HT-29 (cell line): ENCODE measurements around the gene TRAPPC2. TPM values are rescaled to one million over a fixed set of nuclear protein-coding genes. Genes with fewer than 3 reads are reported as not detected.
"Not testable (repeated sequence)": the region's sequence is repeated elsewhere in the genome, so short reads cannot be mapped to it uniquely, and the experiment has no call there.

ENCODE experiments used
- DNase-seq: peaks from one replicate; pipeline ENCODE4 v3.0.0-alpha.2; 2015; ENCODE audit warnings: low spot score
- total RNA-seq: library from RNA; depleted of rRNA; stranded (reverse); fragments of >200 nt; shearing (Covaris generic); gene quantifications from 2 replicates; pipeline ENCODE4 v1.2.3, GENCODE V29; 2014

Gene TRAPPC2
- total RNA-seq, 1 experiment from 2014 or later = 8.9 TPM

GRCh38 chrX:13699183-13699826 lies 35.1 kb downstream of the TRAPPC2 start:
- no peak for DNase-seq

DNA sequence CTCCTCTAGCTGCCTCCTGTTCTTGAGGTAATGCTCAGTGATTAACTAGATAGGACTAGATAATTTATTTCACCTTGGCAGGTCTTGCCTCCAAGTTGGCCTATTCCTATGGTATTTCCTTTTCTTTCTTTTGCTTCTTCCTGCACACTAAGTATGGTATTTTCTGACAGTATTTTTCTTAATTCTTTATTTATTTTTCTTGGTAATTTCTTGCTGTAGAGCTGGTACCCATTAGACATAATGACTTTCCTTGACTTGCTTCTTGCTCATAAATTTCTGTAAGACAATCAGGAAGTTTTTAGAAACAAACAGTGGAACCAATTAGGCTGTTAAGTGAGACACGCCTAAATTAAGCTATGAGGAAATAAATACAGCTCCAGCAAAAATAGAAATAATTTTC lies 36.0 kb downstream of the TRAPPC2 start:
- DNase-seq = no peak

GRCh38 chrX:13697976-13698375 lies 36.4 kb downstream of the TRAPPC2 start:
- no peak for DNase-seq

GRCh38 chrX:13697455-13697854 lies 37.0 kb downstream of the TRAPPC2 start:
- DNase-seq = no peak

GRCh38 chrX:13695601-13696115 lies 38.8 kb downstream of the TRAPPC2 start:
- no peak for DNase-seq

GRCh38 chrX:13694983-13695382 lies 39.4 kb downstream of the TRAPPC2 start:
- no peak for DNase-seq

DNA sequence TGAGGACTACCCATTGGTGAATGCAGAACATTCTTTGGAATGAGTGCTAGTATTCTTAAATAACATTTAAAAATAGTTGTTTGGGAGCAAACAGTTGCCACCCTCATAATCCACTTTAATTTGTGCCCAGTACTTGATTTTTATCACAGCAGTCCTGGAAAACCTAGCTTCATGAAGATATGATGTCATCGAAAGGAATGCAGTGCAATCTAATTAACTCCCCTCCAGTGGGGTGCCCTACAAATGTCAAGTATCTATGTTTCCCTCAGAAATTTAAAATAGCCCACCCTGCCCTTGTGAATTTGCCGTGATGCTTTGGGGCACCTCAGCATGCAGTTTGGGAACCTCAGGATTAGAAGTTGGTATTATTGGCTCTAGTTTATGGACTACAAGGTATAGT lies 40.1 kb downstream of the TRAPPC2 start:
- no peak for DNase-seq

DNA sequence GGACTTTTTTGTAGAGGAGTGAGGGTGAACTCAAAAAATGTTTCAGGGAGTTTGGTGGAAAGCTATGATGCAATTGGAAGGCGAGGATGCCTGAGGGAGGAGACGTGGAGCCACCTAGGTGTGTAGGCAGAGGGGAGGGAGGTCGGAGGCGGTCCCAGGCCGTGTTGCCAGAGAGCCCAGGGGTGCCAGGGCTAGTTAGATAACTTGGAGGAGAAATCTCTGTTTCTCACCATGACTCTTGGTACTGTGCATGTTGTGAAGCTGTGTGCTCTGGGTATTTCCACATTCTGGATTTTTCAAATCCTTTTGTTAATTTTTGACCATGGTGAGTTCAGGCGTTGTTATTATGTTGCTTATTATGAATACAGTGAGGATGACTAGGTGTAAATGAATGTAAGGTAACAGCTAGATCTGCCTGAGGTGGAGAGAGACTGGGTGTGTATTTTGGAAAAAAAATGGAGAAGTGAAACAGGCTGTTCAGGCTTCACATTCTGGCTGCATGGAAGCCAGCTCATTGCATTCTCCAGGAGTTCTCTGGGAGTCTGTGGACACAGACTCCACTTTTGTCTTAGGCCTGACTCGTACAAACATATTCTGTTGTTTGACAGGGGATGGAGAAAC lies 41.0 kb downstream of the TRAPPC2 start:
- no peak for DNase-seq

GRCh38 chrX:13692771-13693231 lies 41.6 kb downstream of the TRAPPC2 start:
- DNase-seq = no peak

DNA sequence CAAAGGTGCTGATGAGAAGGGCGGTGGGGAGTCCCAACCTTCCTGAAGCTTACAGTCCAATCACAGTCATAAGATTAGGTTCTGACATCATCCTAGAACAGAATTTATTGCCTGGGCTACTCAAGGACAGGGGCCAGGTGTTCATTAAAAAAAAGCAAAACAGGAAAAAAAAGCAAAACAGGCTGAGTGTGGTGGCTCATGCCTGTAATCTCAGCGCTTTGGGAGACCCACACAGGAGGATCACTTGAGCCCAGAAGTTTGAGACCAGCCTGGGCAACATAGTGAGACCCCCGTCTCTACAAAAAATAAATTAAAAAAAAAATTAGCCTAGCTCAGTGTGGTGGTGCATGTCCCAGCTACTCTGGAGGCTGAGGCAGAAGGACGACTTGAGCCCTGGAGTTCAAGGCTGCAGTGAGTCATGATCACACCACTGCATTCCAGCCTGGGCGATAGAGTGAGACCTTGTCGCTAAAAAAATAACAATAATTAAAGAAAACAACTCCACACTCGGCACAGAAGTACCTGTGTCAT lies 42.5 kb downstream of the TRAPPC2 start:
- DNase-seq = no peak

DNA sequence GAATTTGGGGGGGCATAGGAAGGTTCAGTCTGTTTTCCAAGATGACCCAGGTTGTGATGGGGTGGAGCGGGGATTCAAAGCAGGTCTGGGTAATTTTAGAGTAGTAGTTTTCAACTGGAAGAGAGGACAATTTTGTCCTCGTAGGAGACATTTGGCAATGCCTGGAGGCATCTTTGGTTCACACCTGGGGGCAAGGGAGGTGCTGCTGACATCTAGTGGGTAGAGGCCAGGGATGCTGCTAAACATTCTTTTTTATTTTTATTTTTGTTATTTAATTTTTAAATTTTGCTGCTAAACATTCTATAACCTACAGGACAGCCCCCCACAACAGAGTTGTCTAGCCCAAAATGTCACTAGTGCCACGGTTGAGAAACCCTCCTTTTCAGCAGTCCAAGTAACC lies 43.6 kb downstream of the TRAPPC2 start:
- peak; percentile 20 for DNase-seq

- no peak for DNase-seq
These were observed 44.6 kb downstream of the TRAPPC2 start for GRCh38 chrX:13689741-13690211.

DNA sequence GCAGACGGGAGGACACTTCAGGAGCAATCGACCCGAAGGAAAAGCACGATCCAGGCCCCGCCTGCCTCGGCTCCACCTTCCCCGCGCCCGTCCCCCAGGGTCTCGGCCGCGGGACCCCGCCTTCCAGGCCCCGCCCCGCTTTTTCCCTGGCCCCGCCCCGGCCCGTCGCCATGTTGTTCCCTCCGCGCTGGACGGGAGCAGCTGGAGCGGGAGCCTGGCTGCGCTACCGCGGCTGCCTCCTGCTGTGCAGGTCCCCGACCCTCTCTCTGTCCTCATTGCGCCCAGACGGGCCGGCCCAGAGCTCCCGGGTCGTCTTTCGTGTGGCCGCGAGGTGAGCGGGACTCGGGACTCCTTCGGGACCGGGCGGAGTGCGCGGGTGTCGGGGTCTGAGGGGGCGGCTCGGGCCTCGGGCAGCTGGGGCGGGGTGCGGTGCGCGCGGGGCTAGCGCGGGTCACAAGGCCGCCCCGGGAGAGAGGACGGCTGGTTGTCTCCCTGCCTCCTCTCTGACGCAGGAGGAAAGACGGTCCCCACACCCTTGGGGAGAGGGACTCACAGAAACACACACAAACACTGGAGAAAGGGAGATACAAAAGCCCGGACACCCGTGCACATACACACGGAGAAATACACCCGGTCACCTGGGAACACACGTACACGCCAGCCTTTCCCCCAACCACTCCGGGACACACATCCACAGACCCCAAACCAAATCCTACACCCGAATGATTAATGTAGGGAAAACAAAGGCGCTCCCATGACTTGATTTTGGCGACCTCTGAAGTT lies 45.3 kb downstream of the TRAPPC2 start, which contains the start of gene RAB9A:
RAB9A (plus strand) TSS at position 171 of the 783 bp plus-strand sequence. CDS start 19,619 bp downstream, outside the sequence.
- peak; percentile 45 for DNase-seq

GRCh38 chrX:13688384-13688957 lies 45.9 kb downstream of the TRAPPC2 start:
- peak; percentile 27 for DNase-seq

GRCh38 chrX:13687203-13687602 lies 47.2 kb downstream of the TRAPPC2 start:
- no peak for DNase-seq

- DNase-seq = no peak
These were observed 49.2 kb downstream of the TRAPPC2 start for GRCh38 chrX:13685126-13685763.

- no peak for DNase-seq
These were observed 50.1 kb downstream of the TRAPPC2 start for GRCh38 chrX:13684361-13684760.

DNA sequence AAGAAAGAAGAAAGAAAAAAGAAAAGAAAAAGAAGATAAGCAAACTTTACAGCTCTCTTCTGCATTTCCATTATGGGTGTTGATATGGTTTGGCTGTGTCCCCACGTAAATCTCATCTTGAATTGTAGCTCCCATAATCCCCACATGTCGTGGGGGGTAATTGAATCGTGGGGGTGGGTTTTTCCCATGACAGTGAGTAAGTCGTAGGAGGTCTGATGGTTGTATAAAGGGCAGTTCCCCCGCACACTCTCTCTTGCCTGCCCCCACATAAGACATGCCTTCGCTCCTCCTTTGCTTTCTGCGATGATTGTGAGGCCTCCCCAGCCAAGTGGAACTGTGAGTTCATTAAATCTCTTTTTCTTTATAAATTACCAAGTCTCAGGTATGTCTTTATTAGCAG lies 52.8 kb downstream of the TRAPPC2 start:
- DNase-seq = no peak

- DNase-seq = not testable (repeated sequence)
These were observed 54.7 kb downstream of the TRAPPC2 start for GRCh38 chrX:13679700-13680099.

GRCh38 chrX:13676885-13677284 lies 57.5 kb downstream of the TRAPPC2 start:
- DNase-seq = no peak

- no peak for DNase-seq
These were observed 61.4 kb downstream of the TRAPPC2 start for GRCh38 chrX:13673016-13673415.
